Thoracic aorta (tissue), 2 donors: ENCODE measurements around the gene NECAP2. TPM values are rescaled to one million over a fixed set of nuclear protein-coding genes. Genes with fewer than 3 reads are reported as not detected.
"Not testable (repeated sequence)": the region's sequence is repeated elsewhere in the genome, so short reads cannot be mapped to it uniquely, and the experiment has no call there.

Source experiments
- ATAC-seq: fragments of 150-250 bp; one replicate; pipeline ENCODE4 v1.8.0; 2017; ENCODE audit warnings: low read depth; ENCODE audit not compliant: insufficient number of reproducible peaks, low FRiP score
- DNase-seq: peaks from one replicate; pipeline ENCODE4 v3.0.0-alpha.2; 2020; ENCODE audit warnings: low spot score
- H3K27ac ChIP-seq, 2 donors: fragments of 200-600 bp; sonication (generic); 1 replicate in 1 of 2; 2 replicates in 1 of 2; pipeline ENCODE4 v1.5.1; 2016; ENCODE audit warnings: mild to moderate bottlenecking in 2 of 2, moderate library complexity in 2 of 2
- H3K27me3 ChIP-seq: fragments of 200-600 bp; sonication (generic); replicated peaks from 2 replicates; pipeline ENCODE4 v1.6.0; 2016; ENCODE audit warnings: mild to moderate bottlenecking; ENCODE audit not compliant: insufficient read depth
- H3K36me3 ChIP-seq: fragments of 200-600 bp; sonication (generic); one replicate; pipeline ENCODE4 v1.5.1; 2016
- H3K4me1 ChIP-seq, 2 donors: fragments of 200-600 bp; sonication (generic); 1 replicate in 1 of 2; 2 replicates in 1 of 2; pipeline versions ENCODE4 v1.5.1 to v1.6.0; 2016; ENCODE audit warnings: low read depth in 2 of 2, mild to moderate bottlenecking in 1 of 2; ENCODE audit not compliant: control insufficient read depth in 1 of 2
- H3K4me3 ChIP-seq: fragments of 200-600 bp; sonication (generic); 2 replicates; pipeline ENCODE4 v1.5.1; 2016; ENCODE audit warnings: mild to moderate bottlenecking
- H3K9me3 ChIP-seq: fragments of 200-600 bp; sonication (generic); 2 replicates; pipeline ENCODE4 v1.5.1; 2016
- total RNA-seq, 2 donors: library from RNA; depleted of rRNA; stranded (reverse); fragments of >200 nt; gene quantifications; one replicate each; pipeline versions ENCODE4 v1.1.0 to v1.2.3, GENCODE V29; 2016
- TF ChIP-seq, protein P1 (sequence below): fragments of 200-600 bp; sonication (generic); IDR thresholded peaks from one replicate; pipeline ENCODE4 v1.5.1; 2019; ENCODE audit warnings: antibody characterized with exemption

Gene NECAP2
- total RNA-seq, 2 donors from 2014 or later: 38.9 to 55.1 TPM

DNA sequence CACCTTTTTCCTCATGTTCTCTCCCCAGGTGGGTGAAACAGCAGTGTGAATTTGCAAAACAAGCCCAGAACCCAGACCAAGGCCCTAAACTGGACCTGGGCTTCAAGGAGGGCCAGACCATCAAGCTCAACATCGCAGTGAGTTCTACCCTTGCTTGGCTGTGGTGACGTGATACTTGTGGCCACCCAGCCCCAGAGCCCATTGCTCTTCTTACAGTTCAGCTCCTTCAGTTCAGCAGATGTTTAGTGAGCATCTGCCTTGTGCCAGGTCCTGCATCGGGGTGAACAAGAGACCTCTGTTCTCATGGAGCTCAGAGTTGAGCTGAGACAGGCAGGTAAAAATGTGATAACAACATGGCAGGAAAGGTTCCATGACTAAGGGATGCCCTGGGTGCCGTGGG, 8.5 kb downstream of the NECAP2 start:
- no peaks in the 10 kb centered on the region for H3K27me3 ChIP-seq
- TF ChIP-seq, protein P1, sequence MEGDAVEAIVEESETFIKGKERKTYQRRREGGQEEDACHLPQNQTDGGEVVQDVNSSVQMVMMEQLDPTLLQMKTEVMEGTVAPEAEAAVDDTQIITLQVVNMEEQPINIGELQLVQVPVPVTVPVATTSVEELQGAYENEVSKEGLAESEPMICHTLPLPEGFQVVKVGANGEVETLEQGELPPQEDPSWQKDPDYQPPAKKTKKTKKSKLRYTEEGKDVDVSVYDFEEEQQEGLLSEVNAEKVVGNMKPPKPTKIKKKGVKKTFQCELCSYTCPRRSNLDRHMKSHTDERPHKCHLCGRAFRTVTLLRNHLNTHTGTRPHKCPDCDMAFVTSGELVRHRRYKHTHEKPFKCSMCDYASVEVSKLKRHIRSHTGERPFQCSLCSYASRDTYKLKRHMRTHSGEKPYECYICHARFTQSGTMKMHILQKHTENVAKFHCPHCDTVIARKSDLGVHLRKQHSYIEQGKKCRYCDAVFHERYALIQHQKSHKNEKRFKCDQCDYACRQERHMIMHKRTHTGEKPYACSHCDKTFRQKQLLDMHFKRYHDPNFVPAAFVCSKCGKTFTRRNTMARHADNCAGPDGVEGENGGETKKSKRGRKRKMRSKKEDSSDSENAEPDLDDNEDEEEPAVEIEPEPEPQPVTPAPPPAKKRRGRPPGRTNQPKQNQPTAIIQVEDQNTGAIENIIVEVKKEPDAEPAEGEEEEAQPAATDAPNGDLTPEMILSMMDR: no peak
- H3K4me1 ChIP-seq: no peaks in the 10 kb centered on the region
- no peak for DNase-seq
- no peaks in the 10 kb centered on the region for H3K9me3 ChIP-seq
- H3K4me3 ChIP-seq: no peak overlapping the region
- ATAC-seq: no peak
- no peak overlapping the region for H3K27ac ChIP-seq
- peaks cover 55% of the 10 kb centered on the region for H3K36me3 ChIP-seq

- ATAC-seq (no peak), DNase-seq (no peak)
- no peaks in the 10 kb centered on the region for H3K27me3 ChIP-seq
- peaks cover 55% of the 10 kb centered on the region for H3K36me3 ChIP-seq
- TF ChIP-seq, protein P1: no peak
- no peaks in the 10 kb centered on the region for H3K4me1 ChIP-seq
- H3K27ac ChIP-seq: no peak overlapping the region
- H3K9me3 ChIP-seq: no peaks in the 10 kb centered on the region
- H3K4me3 ChIP-seq: no peak overlapping the region
Observed at GRCh38 chr1:16449666-16450065, 9.1 kb downstream of the NECAP2 start.

DNA sequence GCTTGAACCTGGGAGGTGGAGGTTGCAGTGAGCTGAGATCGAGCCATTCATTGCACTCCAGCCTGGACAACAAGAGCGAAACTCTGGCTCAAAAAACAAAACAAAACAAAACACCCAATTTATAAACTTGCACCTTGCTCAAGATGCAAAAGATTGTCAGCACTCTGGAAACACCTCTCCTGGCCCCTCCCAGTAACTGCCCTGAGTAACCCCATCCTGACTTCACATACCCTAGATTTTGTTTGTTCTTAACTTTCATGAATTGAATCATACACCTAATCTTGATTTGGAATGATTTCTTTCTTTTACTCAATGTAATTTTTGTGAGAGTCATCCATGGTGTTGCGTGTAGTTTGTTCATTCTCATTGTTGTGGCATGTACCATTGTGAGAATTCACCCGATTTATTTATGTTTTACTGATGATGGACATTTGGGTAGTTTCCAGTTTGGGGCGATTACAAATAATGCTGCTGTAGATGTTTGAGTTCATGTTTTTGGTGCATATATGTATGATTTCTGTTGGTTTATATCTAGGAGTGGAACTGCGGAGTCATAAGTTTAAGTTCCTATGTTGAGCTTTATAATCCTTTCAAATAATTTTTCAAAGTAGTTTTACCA, 10.4 kb downstream of the NECAP2 start:
- H3K9me3 ChIP-seq: no peaks in the 10 kb centered on the region
- no peaks in the 10 kb centered on the region for H3K27me3 ChIP-seq
- H3K4me3 ChIP-seq: no peak overlapping the region
- no peak for DNase-seq
- no peaks in the 10 kb centered on the region for H3K4me1 ChIP-seq
- no peak overlapping the region for H3K27ac ChIP-seq
- H3K36me3 ChIP-seq: peaks cover 51% of the 10 kb centered on the region
- ATAC-seq: no peak
- TF ChIP-seq, protein P1: no peak

DNA sequence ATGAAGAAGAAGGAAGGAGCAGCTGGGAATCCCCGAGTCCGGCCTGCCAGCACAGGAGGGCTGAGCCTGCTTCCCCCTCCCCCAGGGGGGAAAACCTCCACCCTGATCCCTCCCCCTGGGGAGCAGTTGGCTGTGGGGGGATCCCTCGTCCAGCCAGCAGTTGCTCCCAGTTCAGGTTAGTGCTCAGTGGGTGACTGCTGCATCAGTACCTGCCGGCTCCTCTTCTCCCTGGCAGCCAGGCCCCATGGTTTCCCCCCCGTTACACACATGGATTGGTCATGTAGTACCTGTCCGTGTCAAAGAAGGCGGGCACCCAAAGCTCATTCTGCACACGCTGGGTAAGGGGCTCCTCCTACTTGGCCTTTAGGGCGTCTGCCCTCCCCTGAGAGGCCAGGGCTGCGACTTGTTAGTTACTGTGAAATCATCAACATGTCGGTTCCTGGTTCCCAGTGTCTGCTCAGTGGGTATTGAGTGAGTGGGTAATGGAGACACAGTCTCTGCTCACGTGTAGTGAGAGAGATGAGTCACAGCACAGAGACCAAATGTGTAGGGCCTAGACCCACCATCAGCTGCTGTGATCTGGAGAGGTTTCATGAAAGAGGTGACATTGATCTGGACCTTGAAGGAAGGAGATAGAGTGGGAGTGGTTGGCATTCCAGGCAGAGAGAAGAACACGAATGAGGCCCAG, 11.5 kb downstream of the NECAP2 start:
- Histone ChIP-seq H3K4me3 (no peak overlapping the region), H3K27me3 (no peaks in the 10 kb centered on the region)
- ATAC-seq: no peak

GRCh38 chr1:16454909-16455308, 14.4 kb downstream of the NECAP2 start:
- H3K36me3 ChIP-seq: peaks cover 40% of the 10 kb centered on the region

More for the DNA sequence above, 11.5 kb downstream of the NECAP2 start:
- Histone ChIP-seq H3K27ac (no peak overlapping the region), H3K9me3 (no peaks in the 10 kb centered on the region), H3K4me1 (no peaks in the 10 kb centered on the region), H3K36me3 (peaks cover 55% of the 10 kb centered on the region)
- TF ChIP-seq, protein P1: no peak
- no peak for DNase-seq

GRCh38 chr1:16456151-16456550, 15.6 kb downstream of the NECAP2 start:
- Histone ChIP-seq H3K36me3 (peaks cover 42% of the 10 kb centered on the region), H3K4me1 (peaks cover 0 to 25% of the 10 kb centered on the region in 2 donors)
- not testable (repeated sequence) for ATAC-seq, DNase-seq, H3K9me3 ChIP-seq, H3K27me3 ChIP-seq, H3K4me3 ChIP-seq, H3K27ac ChIP-seq

More at GRCh38 chr1:16454909-16455308, 14.4 kb downstream of the NECAP2 start:
- H3K27me3 ChIP-seq, H3K27ac ChIP-seq, DNase-seq, H3K4me3 ChIP-seq, H3K9me3 ChIP-seq, ATAC-seq: not testable (repeated sequence)
- peaks cover 0 to 25% of the 10 kb centered on the region in 2 donors for H3K4me1 ChIP-seq
